NCI-H1105 (cell line): ENCODE measurements around the gene HS2ST1.
"Not testable (repeated sequence)": the region's sequence is repeated elsewhere in the genome, so short reads cannot be mapped to it uniquely, and the experiment has no call there.

Experiments used
- DNase-seq: peaks from one replicate; lab custom pipeline; 2025; lab: John Stamatoyannopoulos, UW

Gene HS2ST1

DNA sequence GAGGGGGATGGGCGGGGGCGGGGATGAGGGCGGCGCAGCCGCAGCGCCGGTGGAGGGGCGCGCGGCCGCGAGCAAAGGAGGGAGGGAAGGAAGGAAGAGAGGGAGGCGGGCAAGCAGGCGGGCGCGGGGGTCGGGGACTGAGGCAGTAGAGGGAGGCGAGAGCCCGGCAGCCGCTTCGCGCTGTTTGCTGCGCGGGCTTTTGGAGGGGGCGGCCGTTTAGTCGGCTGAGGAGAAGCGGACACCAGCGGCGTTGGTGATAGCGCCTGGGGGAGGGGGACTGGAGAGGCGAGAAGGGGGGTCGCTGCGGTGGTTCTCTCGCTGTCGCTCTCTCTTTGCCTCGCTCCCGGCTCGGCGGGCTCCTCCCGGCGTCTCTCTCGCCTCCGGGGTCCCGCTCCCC is at the start of gene HS2ST1:
Gene HS2ST1, plus strand, starts transcription at position 35 of the 397 bp plus-strand sequence.
- DNase-seq = no peak

DNA sequence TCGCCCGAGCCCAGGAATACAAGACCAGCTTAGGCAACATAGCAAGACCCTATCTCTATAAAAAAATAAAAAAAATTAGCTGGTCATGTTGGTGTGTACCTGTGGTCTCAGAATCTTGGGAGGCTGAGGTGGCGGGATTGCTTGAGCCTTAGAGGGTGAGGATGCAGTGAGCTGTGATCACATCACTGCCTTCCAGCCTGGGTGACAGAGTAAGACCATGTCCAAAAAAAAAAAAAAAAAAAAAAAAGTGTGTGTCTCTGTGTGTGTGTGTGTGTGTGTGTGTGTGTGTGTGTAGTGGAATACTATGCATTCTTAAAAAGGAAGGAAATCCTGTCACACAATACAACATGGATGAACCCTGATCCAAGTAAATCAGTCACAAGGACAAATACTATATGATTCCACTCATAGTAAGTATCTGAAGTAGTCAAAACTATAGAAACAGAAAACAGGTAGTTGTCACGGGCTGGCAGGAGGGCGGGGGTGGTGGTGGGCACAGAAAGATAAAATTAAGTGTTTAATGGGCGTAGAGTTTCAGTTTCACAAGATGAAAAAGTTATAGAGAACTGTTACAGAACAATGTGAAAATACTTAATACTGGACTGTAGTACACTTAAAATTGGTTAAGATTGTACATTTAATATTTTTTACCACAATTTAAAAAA is 48.3 kb upstream of the HS2ST1 start:
- no peak for DNase-seq

GRCh38 chr1:86866665-86867064 is 47.8 kb upstream of the HS2ST1 start:
- no peak for DNase-seq

GRCh38 chr1:86867278-86867677 is 47.2 kb upstream of the HS2ST1 start:
- not testable (repeated sequence) for DNase-seq

- DNase-seq = no peak
Measured at GRCh38 chr1:86868477-86868876, 46.0 kb upstream of the HS2ST1 start.

- DNase-seq = no peak
Measured at GRCh38 chr1:86871001-86871400, 43.4 kb upstream of the HS2ST1 start.

GRCh38 chr1:86872086-86872485 is 42.3 kb upstream of the HS2ST1 start:
- DNase-seq = no peak

DNA sequence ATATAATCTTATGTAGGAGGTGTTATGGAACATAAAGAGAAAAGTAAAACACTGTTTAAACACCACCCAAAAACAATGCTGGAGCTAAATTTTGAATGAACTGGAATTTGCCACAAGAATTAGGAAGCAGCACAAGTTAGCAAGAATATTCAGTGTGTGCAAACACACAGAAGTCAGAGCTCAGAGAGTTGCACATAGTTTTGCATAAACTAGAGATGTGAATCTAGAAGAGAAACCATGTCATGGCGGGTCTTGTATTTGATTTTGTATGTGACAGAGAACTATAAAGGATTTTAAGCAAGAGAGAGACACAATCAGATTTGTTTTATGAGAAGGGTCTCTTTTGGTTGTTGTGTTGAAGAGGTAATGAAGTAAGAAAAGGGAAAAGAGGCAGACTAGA is 38.7 kb upstream of the HS2ST1 start:
- DNase-seq = no peak

- DNase-seq = no peak
Measured at GRCh38 chr1:86887479-86888162, 26.8 kb upstream of the HS2ST1 start.

DNA sequence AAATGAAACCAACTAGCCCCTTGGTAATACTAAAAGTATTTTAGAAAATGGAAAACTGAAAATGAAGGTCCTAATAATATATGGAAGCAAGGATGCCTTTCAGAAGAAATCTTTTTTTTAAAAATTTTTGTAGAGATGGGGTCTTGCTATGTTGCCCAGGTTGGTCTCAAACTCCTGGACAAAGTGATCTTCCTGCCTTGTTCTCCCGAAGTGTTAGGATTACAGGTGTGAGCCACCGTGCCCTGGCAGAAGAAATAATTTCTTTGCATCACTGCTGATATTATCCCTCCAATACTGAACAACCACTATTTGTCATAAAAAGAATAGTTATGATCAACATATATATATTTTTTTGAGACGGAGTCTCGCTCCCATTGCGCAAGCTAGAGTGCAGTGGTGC is 26.1 kb upstream of the HS2ST1 start:
- no peak for DNase-seq

GRCh38 chr1:86899401-86899800 is 15.0 kb upstream of the HS2ST1 start:
- DNase-seq = not testable (repeated sequence)

DNA sequence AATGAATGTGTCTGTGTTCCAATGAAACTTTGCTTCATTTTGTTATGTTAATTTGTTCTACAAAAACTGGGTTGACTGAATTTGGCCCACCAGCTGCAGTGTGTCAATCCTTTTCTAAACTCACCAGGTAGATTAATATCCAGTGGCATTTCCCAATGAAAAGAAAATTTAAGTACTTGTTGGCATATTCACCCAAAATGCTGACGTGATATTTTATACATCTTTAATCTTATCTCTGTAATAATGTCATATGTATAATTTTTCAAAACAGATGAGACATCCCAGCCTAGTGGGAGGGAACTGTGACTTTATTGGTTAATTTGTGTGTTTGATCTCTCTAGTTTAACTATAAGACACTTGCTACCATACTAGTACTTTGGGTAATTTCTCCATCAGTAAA is 8.6 kb upstream of the HS2ST1 start:
- no peak for DNase-seq

- DNase-seq = peak; percentile 60
Measured at GRCh38 chr1:86906419-86906818, 8.0 kb upstream of the HS2ST1 start.

DNA sequence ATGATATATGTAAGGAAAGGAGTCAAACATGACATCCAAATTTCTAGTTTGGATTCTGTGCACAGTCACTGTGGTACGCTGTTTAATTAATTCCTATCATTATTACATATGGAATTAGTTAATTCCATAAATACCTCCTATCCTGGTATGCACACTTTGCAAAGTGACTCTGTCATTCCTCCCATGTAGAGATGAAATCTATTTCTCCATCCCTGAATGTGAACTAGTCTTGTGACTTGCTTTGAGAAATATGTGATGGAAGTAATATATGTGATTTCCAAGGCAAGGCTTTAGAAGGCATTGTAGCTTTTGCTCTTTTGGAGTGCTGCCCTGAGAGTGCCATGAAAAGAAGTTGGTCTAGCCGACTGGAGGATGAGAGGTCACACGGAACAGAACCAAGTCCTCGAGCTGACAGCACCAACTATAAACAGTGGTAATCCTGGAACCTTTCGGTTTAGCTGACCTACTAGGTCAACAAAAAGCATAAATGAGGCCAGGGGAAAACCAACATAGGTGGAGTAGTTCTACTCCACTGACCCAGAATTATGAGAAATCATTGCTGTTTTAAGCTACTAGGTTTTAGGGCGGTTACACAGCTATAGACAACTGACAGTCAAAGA is 2.0 kb upstream of the HS2ST1 start:
- DNase-seq = no peak

- peak; percentile 16 for DNase-seq
Measured at GRCh38 chr1:86913399-86913895, 988 bp upstream of the HS2ST1 start.

DNA sequence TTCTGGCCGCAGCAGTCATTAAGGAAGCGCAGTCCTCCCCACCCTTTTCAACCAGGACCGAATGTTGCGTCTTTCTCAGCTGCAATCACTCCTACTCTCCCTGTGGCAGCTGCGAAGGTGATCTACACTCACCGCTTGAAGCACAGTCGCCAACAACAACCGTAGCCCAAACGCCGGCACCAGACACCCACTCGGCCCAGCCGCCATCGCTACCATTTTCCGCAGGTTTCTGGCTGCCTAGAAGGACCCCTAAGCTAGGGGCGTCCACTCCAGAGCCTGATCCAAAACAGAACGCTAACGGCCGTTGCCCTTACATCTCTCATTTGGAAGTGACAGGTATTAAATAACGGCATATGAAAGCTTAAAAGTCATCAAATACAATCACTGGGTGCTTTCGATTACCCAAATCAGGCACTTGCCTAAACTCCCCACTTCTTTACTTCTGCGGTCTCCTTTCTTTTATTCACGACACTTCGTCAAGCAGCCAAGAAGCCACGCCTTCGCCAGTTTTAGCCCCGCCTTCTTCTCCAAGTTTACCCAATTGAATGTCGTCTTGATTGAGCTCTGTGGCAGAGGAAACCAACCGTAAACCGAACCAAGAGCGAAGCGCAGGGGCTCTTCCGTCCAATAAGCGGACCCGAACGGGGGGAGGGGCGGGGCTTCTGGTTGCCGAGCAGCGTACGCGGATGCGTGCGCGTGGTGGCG is 387 bp upstream of the HS2ST1 start, which contains the start of gene SELENOF:
Gene SELENOF, minus strand, starts transcription at position 231 of the 705 bp plus-strand sequence. Its CDS starts 15 bp downstream, at position 216.
- DNase-seq = peak; percentile 100

DNA sequence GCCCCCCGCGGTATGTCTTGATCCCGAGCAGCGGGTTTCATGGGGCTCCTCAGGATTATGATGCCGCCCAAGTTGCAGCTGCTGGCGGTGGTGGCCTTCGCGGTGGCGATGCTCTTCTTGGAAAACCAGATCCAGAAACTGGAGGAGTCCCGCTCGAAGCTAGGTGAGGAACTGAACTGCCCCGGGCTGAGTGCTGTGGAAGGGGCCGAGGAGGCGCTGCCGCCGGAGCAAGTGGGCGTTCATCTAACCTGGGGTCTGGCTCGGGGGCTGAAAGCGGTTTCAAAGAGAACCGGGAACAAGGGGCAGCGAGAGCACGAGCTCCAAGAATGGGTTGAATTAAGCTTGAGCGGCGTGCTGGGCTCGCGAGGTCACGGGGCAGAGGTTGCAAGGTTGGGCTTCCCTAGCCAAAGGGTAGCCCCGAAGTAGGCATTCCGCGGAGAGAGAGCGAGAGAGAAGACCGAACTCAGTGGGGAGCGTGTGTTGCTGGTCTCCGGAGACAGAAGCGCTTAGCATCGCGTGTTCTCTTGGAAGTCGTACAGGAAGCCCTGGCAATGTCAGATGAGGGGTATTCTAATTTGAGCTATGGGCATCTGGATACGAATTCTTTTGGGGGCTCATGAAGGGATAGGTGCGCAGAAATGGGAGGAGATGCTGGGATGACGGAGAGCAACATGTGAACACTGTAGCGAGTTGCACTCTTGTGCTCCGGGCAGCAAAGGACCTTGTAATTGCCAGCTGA is 732 bp downstream of the HS2ST1 start:
- peak; percentile 63 for DNase-seq

DNA sequence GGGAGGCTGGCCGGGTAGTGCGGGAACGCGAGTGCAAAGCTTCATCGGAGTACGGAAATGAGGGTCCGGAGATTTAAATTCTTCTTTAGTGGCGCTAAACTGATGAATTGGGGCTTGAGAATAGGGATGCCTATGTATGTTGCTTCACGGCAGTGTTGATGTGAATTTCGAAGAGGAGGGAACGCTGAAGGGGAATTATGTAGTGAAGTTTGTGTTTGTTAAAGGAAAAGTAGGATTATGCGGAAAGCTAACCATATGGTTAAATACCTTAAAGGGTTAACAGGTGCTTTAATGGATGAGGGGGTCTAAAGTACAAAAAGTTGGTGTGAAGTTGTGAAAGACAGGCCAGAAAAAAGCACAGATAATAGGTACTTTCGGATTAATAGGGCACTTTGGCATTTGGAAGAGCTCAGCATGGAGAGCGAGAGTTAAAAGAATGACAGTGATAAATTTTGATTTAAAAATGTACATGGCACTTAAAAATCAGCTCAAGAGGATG is 1.4 kb downstream of the HS2ST1 start:
- DNase-seq = no peak

DNA sequence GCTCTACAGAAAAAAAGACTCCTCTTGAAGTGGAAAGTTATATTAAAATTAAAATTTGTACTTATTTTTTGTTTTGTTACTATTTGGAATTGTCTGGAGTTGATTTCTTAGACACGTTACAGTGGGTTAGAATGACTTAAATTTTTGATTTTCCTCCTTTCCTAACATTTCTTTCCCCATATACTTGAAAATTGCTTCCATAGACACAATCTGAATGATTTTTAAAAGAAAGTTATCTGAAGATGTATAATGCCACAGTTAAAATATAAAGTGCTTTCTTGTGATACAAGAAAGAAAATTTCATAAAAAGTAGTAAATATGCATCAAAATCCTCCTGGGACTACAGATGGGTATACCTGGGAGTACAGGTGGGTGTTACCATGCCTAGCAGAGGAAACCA is 2.3 kb downstream of the HS2ST1 start:
- no peak for DNase-seq

GRCh38 chr1:86922445-86922844 is 8.0 kb downstream of the HS2ST1 start:
- no peak for DNase-seq

GRCh38 chr1:86924324-86924960 is 10.0 kb downstream of the HS2ST1 start:
- no peak for DNase-seq
